Erythroblast (primary cell): ENCODE data around the gene DGKA.

Experiments
- DNase-seq, 2 experiments: peaks; one replicate each; lab custom pipeline; 2025; lab: John Stamatoyannopoulos, UW
- GATA1 ChIP-seq: IDR thresholded peaks from 2 replicates; pipeline ENCODE4 v1.6.1; 2011; ENCODE audit warnings: low read depth, mild to moderate bottlenecking, control low read depth, low read length, moderate library complexity
- POLR2A ChIP-seq: IDR thresholded peaks from 2 replicates; pipeline ENCODE4 v1.6.1; 2011; ENCODE audit warnings: mild to moderate bottlenecking, low read length

Gene DGKA

DNA sequence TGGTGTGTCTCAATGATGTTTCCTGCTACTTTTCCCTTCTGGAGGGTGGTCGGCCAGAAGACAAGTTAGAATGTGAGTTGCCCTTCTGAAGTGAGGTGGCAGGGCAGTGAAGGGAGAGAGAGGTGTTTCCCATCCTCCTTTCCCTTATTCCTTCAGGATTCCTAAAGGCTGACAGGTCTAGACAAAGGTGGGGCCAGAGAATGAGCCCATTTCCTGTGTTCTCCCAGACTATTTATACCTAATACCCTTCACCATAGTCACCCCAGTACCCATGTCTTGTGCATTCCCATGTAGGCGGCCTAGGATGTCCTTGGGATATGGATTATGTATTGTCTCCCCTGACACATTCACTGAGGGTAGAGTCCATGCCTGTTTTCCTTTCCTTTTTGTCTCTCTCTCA is 7.0 kb downstream of the DGKA start:
- DNase-seq = no peak

GRCh38 chr12:55938826-55939501 is 8.0 kb downstream of the DGKA start:
- DNase-seq = no peak
- TF ChIP-seq POLR2A (no peak), GATA1 (no peak)

More for the DNA sequence above, 7.0 kb downstream of the DGKA start:
- TF ChIP-seq GATA1 (no peak), POLR2A (no peak)

GRCh38 chr12:55940065-55940732 is 9.2 kb downstream of the DGKA start:
- DNase-seq = peak; percentile 88 to 92
- TF ChIP-seq POLR2A (no peak), GATA1 (no peak)

GRCh38 chr12:55942055-55942454 is 11.1 kb downstream of the DGKA start:
- TF ChIP-seq POLR2A (no peak), GATA1 (no peak)

DNA sequence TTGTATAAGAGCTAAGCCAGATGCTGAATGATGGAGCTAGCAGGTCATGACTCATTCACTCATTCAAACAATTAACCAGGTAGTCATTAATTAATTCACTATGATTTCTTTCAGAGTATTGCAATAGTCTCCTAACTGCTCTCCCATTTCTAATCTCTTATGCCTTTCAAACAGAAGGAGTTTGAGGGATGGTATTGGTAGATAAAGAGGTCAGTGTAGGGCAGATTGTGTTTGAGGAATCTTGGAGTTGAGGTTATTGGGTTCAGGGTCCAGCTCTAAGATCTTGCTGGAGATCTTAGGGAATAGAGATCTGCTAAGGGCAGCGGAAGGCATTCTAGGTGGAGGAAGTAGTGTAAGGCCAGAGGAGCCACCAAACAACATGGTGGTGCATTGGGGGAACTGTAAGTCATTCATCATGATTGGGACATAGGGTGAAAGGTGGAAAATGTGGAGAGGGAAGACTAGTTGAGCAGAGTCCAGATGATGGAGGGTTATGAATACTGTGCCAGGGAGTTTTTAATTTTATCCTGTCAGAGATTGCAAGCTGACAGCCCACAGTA is 11.7 kb downstream of the DGKA start:
- DNase-seq = peak; percentile 61 to 72
- TF ChIP-seq GATA1 (no peak), POLR2A (no peak)

More at GRCh38 chr12:55942055-55942454, 11.1 kb downstream of the DGKA start:
- DNase-seq = no peak

DNA sequence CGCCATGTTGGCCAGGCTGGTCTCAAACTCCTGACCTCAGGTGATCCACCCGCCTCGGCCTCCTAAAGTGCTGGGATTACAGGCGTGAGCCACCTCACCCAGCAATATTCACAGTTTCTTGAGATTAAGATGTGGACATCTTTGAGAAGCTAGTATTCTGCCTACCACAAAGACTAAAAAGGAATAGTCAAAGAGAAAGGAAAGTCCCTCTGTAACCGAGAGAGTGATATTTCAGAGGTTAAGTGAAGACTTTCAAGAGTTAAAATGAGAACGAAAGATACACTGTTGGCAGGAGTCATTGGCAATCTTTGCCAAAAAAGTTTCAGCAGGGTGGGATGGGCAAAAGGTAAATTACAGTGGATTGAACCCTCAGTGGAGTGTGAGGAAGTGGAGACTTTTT is 15.6 kb downstream of the DGKA start:
- DNase-seq = no peak
- TF ChIP-seq POLR2A (no peak), GATA1 (no peak)

GRCh38 chr12:55955344-55955743 is 24.4 kb downstream of the DGKA start:
- DNase-seq = peak in 1 of 2 experiments; percentile 14
- TF ChIP-seq POLR2A (peak; percentile 3), GATA1 (no peak)

DNA sequence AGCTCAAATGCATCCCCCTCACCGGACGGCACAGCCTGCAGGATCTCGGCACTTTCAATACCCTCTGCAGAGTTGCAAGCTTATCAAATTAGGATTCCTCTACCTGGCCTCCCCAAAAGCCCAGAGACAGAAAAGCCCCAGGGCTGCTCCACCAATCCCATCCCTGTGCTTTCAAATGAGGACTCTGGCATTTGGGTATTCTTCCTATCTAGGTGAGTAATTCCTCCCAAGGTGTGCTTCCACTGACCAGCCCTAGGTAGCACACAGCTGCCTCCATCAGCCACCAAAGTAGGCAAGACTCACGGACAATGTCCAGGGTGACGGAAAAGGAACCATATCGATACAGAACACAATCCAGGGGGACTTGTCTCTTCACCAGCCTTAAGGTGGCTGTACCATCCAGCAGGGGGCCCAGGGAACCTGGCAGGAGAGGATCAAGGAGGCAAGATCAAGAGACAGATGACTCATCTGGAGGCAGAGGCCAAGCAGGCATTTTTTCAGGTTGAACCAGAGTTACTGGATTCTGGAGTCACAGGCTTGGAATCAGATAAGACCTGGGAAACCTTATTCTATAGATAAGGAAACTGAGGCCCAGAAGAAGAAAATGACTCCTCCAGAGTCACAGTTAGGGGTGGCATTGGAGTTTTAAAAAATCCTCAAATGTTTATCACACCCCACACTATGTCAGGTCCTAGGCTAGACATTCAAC is 25.0 kb downstream of the DGKA start:
- DNase-seq = peak; percentile 39 to 59
- TF ChIP-seq GATA1 (no peak), POLR2A (peak; percentile 9)

DNA sequence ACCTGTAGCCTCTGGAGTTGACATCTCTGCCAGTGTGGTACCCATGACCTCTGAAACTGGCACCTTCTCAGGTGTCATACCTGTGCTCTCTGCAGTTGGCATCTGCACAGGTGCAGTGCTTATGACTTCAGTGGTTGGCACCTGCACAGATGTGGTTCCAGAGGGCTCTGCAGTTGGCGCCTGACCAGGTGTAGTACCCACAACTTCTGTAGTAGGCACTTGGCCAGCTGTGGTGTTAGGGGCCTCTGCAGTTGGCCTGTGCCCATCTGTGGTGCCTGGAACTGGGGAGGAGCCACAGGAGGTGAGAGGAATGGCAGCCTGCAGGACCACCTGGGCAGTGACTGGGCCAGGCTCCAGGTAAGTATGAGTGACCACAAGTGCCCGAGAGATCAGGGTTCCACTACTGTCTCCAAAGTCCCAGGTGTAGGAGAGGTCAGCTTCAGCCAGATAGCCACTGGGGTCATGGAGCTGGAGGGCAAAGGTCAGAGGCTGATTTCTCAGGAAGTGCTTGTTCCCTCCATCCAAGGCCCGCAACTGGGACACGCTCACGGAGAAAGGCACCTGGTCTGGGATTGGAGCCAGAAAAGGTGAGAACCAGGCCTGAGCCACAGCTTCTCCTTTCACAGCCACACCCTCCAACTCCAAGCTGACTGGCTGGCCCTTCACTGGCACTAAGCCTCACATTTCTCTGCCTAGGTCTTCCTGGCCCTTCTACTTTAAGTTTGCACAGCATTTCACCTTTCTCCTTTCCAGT is 26.3 kb downstream of the DGKA start:
- TF ChIP-seq GATA1 = no peak
- TF ChIP-seq POLR2A = no peak
- no peak for DNase-seq

- no peak for DNase-seq
- TF ChIP-seq GATA1 = no peak
- no peak for TF ChIP-seq POLR2A
Measured at GRCh38 chr12:55963760-55964159, 32.8 kb downstream of the DGKA start.

GRCh38 chr12:55965240-55965639 is 34.3 kb downstream of the DGKA start:
- TF ChIP-seq GATA1 (no peak), POLR2A (no peak)
- no peak for DNase-seq

DNA sequence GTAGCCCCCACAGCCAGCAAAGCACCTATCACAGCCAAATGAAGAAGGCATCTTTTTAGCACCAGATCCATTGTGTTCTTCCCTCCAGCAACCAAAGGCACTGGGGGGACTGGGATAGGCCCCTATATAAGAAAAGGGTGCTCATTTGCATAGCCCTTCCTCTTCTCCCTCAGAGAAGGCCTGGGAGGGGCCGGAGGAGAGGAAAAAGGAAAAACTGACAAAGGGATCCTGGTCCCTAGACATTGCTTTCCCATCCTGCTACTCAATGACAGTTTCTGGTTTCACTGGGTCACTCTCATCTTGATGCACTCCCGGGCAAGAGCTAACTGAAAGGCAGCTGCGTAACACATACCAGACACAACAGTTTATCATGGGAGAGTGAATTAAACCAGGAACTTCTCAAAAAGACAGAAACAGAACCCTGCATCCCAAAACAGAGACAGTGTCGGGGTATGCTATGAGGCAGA is 35.0 kb downstream of the DGKA start, which contains the start of gene PMEL:
Gene PMEL (minus strand): TSS at position 102 of the 467 bp plus-strand sequence. CDS start 31 bp downstream, at position 71.
- no peak for DNase-seq
- TF ChIP-seq GATA1 (no peak), POLR2A (no peak)
